Liver (tissue), 9 donors: ENCODE results near the gene CLINT1. TPM values are rescaled to one million over a fixed set of nuclear protein-coding genes. Genes with fewer than 3 reads are reported as not detected.

Experiments used
- DNase-seq: peaks from one replicate; pipeline ENCODE4 v3.0.0-alpha.2; 2017; ENCODE audit warnings: low spot score
- H3K27ac ChIP-seq, 2 donors: one replicate each; pipeline ENCODE4 v1.7.0; 2013; ENCODE audit warnings: inconsistent platforms in 2 of 2, low read length in 2 of 2, control low read depth in 1 of 2, low read depth in 1 of 2, mild to moderate bottlenecking in 1 of 2
- H3K27me3 ChIP-seq, 4 donors: one replicate each; pipeline versions ENCODE4 v1.6.1 to v1.7.0; 2013; ENCODE audit warnings: low read length in 3 of 4, inconsistent platforms in 1 of 4, mild to moderate bottlenecking in 1 of 4, moderate library complexity in 1 of 4; ENCODE audit not compliant: control insufficient read depth in 4 of 4, insufficient read depth in 4 of 4
- H3K36me3 ChIP-seq, 4 donors: one replicate each; pipeline versions ENCODE4 v1.6.1 to v1.7.0; 2013; ENCODE audit warnings: low read length in 3 of 4, mild to moderate bottlenecking in 3 of 4, low read depth in 1 of 4, moderate library complexity in 1 of 4; ENCODE audit not compliant: control insufficient read depth in 4 of 4, insufficient read depth in 3 of 4
- H3K4me1 ChIP-seq, 4 donors: one replicate each; pipeline versions ENCODE4 v1.6.1 to v1.7.0; 2013; ENCODE audit warnings: low read length in 3 of 4, mild to moderate bottlenecking in 3 of 4, moderate library complexity in 1 of 4; ENCODE audit not compliant: control insufficient read depth in 4 of 4, insufficient read depth in 4 of 4
- H3K4me3 ChIP-seq, 3 donors: one replicate each; pipeline versions ENCODE4 v1.6.1 to v1.7.0; 2013; ENCODE audit warnings: low read length in 3 of 3, control low read depth in 1 of 3, low read depth in 1 of 3, mild to moderate bottlenecking in 1 of 3
- H3K9ac ChIP-seq, 2 donors: one replicate each; pipeline ENCODE4 v1.7.0; 2013; ENCODE audit warnings: low read length in 2 of 2, mild to moderate bottlenecking in 2 of 2, moderate library complexity in 2 of 2, control low read depth in 1 of 2, low read depth in 1 of 2
- H3K9me3 ChIP-seq, 4 donors: one replicate each; pipeline versions ENCODE4 v1.6.1 to v1.7.0; 2013; ENCODE audit warnings: low read length in 3 of 4; ENCODE audit not compliant: control insufficient read depth in 4 of 4
- FOXA1 ChIP-seq: IDR thresholded peaks from 2 replicates; pipeline ENCODE4 v1.6.1; 2016; ENCODE audit warnings: antibody characterized with exemption
- FOXA2 ChIP-seq: IDR thresholded peaks from 2 replicates; pipeline ENCODE4 v1.6.1; 2016; ENCODE audit warnings: antibody characterized with exemption
- GABPA ChIP-seq, 2 donors: IDR thresholded peaks in 1 of 2; conservative IDR thresholded peaks in 1 of 2; 2 replicates each; pipeline ENCODE4 v1.6.1; 2016; ENCODE audit warnings: antibody characterized with exemption in 2 of 2, mild to moderate bottlenecking in 1 of 2, moderate library complexity in 1 of 2
- HNF4A ChIP-seq, 2 donors: conservative IDR thresholded peaks; 2 replicates each; pipeline ENCODE4 v1.6.1; 2016; ENCODE audit warnings: antibody characterized with exemption in 2 of 2, mild to moderate bottlenecking in 2 of 2
- NR2F2 ChIP-seq: IDR thresholded peaks from 2 replicates; pipeline ENCODE4 v1.6.1; 2016; ENCODE audit warnings: antibody characterized with exemption
- RAD21 ChIP-seq, 2 donors: IDR thresholded peaks; 2 replicates each; pipeline ENCODE4 v1.6.1; 2016; ENCODE audit warnings: antibody characterized with exemption in 2 of 2, mild to moderate bottlenecking in 2 of 2
- RXRA ChIP-seq, 2 donors: IDR thresholded peaks; 2 replicates each; pipeline ENCODE4 v1.6.1; 2017 to 2018; ENCODE audit warnings: antibody characterized with exemption in 2 of 2, mild to moderate bottlenecking in 1 of 2
- TAF1 ChIP-seq: conservative IDR thresholded peaks from 2 replicates; pipeline ENCODE4 v1.6.1; 2016; ENCODE audit warnings: antibody characterized with exemption, mild to moderate bottlenecking
- YY1 ChIP-seq: IDR thresholded peaks from 2 replicates; pipeline ENCODE4 v1.6.1; 2016; ENCODE audit warnings: antibody characterized with exemption, mild to moderate bottlenecking
- WGBS: extraction: QIAGEN DNeasy Blood & Tissue Kit; methylation state at CpG from one replicate; pipeline ENCODE4 v1.1.7; 2013; 5-methylcytosine and 5-hydroxymethylcytosine counted together
- polyA plus RNA-seq, 2 donors: library from polyadenylated mRNA; stranded (reverse) in 1 of 2; unstranded in 1 of 2; fragments of 200-250 nt in 1 of 2; fragments of >200 nt in 1 of 2; fragmentation: Nextera tagmentation in 1 of 2; extraction: Ambion mirVana in 1 of 2; gene quantifications; one replicate each; pipeline versions ENCODE4 v1.2.1 to v1.2.3, GENCODE V29; 2013 to 2015
- total RNA-seq, 2 donors: library from RNA; depleted of rRNA; stranded (reverse); fragments of >200 nt; gene quantifications; one replicate each; pipeline ENCODE4 v1.2.3, GENCODE V29; 2014
- TF ChIP-seq, protein P1 (sequence below): IDR thresholded peaks from 2 replicates; pipeline ENCODE4 v1.6.1; 2016; ENCODE audit warnings: antibody characterized with exemption
- TF ChIP-seq, protein P2 (sequence below): IDR thresholded peaks from 2 replicates; pipeline ENCODE4 v1.6.1; 2016; ENCODE audit warnings: antibody characterized with exemption
- TF ChIP-seq, protein P3 (sequence below): fragments of 150-350 bp; IDR thresholded peaks from 2 replicates; pipeline ENCODE4 v1.5.1; 2017; ENCODE audit warnings: improper control_type of control experiment, low read depth, low read length; ENCODE audit not compliant: missing input control
- TF ChIP-seq, protein P4 (sequence below): IDR thresholded peaks from 2 replicates; pipeline ENCODE4 v1.6.1; 2016; ENCODE audit warnings: antibody characterized with exemption, mild to moderate bottlenecking
- donor health status: healthy.
- donor health status: healthy.
- donor health status: healthy.
- donor health status: healthy.
- donor health status: healthy.

CLINT1 gene
- total and polyA plus RNA-seq, 4 donors, result 34.8 to 115 (median 68.3) TPM

DNA sequence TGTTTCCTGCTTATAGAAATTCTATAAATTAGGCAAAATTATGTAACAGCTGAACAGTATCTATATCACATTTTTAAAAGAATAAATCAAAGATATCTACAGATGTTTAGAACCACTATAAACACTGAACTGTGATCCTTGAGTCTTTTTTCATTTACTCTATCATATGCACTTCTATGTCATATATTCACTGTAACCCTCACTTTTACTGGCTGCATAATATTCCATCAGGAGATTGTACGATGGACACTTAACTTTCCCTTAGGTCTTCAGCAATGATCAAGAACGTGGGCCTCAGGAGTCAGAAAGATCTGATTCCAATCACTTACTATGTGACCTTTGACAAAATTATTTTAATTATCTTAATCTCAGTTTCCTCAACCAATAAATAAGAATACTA lies 41.0 kb downstream of the CLINT1 start:
- H3K27me3 ChIP-seq, result no peaks in the 10 kb centered on the region
- H3K9me3 ChIP-seq, result no peaks in the 10 kb centered on the region
- no peak for TF ChIP-seq HNF4A (conservative IDR thresholded peaks at IDR 0.05)
- no peak for TF ChIP-seq NR2F2
- TF ChIP-seq, protein P1, sequence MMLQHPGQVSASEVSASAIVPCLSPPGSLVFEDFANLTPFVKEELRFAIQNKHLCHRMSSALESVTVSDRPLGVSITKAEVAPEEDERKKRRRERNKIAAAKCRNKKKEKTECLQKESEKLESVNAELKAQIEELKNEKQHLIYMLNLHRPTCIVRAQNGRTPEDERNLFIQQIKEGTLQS, result no peak
- TF ChIP-seq, protein P2, sequence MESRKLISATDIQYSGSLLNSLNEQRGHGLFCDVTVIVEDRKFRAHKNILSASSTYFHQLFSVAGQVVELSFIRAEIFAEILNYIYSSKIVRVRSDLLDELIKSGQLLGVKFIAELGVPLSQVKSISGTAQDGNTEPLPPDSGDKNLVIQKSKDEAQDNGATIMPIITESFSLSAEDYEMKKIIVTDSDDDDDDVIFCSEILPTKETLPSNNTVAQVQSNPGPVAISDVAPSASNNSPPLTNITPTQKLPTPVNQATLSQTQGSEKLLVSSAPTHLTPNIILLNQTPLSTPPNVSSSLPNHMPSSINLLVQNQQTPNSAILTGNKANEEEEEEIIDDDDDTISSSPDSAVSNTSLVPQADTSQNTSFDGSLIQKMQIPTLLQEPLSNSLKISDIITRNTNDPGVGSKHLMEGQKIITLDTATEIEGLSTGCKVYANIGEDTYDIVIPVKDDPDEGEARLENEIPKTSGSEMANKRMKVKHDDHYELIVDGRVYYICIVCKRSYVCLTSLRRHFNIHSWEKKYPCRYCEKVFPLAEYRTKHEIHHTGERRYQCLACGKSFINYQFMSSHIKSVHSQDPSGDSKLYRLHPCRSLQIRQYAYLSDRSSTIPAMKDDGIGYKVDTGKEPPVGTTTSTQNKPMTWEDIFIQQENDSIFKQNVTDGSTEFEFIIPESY, result no peak
- no peak for TF ChIP-seq YY1
- no peak overlapping the region for H3K4me3 ChIP-seq
- no peak overlapping the region for H3K9ac ChIP-seq
- H3K27ac ChIP-seq, result no peak overlapping the region
- H3K4me1 ChIP-seq, result peaks cover 2 to 34% (median 28%) of the 10 kb centered on the region in 4 donors
- DNase-seq, result no peak
- H3K36me3 ChIP-seq, result peaks cover under 1 to 25% (median 10%) of the 10 kb centered on the region in 4 donors
- 95% methylated on average over 2 of the region's 2 CpGs for WGBS

DNA sequence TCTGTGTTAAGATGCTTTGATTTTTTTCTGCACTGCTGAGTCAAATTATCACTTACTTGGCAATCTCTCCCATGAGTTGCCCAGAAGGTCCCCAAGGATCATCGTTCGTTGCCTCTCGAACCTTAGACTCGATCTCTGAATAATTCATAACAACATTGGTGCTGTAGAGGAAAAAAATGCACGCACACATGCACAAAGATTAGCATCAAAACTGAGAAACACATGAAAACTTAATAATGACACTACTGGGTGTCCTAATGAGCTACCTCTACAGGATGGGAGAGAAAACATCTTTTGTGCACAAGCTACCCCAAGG lies 41.6 kb downstream of the CLINT1 start:
- H3K4me3 ChIP-seq, result no peak overlapping the region
- 57% methylated on average over 5 of the region's 5 CpGs for WGBS
- no peak overlapping the region for H3K27ac ChIP-seq
- H3K9me3 ChIP-seq, result no peaks in the 10 kb centered on the region
- H3K36me3 ChIP-seq, result peaks cover 2 to 31% (median 15%) of the 10 kb centered on the region in 4 donors
- DNase-seq, result no peak
- H3K27me3 ChIP-seq, result no peaks in the 10 kb centered on the region
- TF ChIP-seq FOXA1, result no peak
- TF ChIP-seq YY1, result no peak
- no peak for TF ChIP-seq TAF1
- H3K4me1 ChIP-seq, result peaks cover 2 to 30% (median 24%) of the 10 kb centered on the region in 4 donors
- no peak overlapping the region for H3K9ac ChIP-seq

DNA sequence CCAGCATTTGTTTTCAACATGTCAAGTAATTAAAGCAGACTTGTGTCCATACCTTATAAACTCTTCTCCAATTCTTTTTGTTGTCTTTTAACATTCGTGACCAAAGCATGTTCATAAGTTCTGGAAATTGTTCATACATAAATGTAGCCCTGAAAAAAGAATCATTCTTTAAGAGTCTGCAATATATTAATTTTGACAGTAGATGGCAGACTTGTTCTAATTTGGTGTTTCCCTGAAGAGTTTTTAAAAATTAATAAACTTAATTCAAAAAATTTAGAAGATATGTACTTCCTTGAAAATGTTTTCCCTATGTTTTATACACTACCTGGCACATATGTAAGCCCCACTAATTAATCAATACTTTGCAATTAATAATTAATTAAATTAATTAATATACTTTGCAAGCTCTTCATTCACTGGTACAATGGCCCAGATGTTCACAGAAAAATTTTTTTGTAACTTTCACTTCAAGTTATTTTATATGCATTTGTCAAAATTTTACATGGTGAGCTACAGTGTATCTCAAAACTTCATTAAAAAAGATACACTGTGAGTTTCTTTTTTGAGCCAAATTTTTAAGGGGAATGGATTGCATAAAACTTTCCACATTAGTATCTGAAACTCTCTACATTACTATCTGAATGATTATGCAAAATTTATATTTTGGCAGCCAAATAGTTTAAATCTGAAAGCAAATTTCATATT lies 42.1 kb downstream of the CLINT1 start:
- no peak for DNase-seq
- H3K4me3 ChIP-seq, result no peak overlapping the region
- peaks cover 2 to 36% (median 18%) of the 10 kb centered on the region in 4 donors for H3K36me3 ChIP-seq

More for the DNA sequence above, 42.1 kb downstream of the CLINT1 start:
- H3K4me1 ChIP-seq, result peaks cover 0 to 26% (median 20%) of the 10 kb centered on the region in 4 donors
- no peak for TF ChIP-seq NR2F2
- TF ChIP-seq RXRA (IDR thresholded peaks at IDR 0.05), result no peak
- TF ChIP-seq YY1, result no peak
- no peak for TF ChIP-seq FOXA2
- TF ChIP-seq, protein P2, result no peak
- TF ChIP-seq FOXA1, result no peak
- no peak for TF ChIP-seq HNF4A (conservative IDR thresholded peaks at IDR 0.05)
- TF ChIP-seq, protein P3, sequence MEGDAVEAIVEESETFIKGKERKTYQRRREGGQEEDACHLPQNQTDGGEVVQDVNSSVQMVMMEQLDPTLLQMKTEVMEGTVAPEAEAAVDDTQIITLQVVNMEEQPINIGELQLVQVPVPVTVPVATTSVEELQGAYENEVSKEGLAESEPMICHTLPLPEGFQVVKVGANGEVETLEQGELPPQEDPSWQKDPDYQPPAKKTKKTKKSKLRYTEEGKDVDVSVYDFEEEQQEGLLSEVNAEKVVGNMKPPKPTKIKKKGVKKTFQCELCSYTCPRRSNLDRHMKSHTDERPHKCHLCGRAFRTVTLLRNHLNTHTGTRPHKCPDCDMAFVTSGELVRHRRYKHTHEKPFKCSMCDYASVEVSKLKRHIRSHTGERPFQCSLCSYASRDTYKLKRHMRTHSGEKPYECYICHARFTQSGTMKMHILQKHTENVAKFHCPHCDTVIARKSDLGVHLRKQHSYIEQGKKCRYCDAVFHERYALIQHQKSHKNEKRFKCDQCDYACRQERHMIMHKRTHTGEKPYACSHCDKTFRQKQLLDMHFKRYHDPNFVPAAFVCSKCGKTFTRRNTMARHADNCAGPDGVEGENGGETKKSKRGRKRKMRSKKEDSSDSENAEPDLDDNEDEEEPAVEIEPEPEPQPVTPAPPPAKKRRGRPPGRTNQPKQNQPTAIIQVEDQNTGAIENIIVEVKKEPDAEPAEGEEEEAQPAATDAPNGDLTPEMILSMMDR, result peak; percentile 50
- TF ChIP-seq, protein P1, result no peak
- TF ChIP-seq TAF1, result no peak
- TF ChIP-seq, protein P4, sequence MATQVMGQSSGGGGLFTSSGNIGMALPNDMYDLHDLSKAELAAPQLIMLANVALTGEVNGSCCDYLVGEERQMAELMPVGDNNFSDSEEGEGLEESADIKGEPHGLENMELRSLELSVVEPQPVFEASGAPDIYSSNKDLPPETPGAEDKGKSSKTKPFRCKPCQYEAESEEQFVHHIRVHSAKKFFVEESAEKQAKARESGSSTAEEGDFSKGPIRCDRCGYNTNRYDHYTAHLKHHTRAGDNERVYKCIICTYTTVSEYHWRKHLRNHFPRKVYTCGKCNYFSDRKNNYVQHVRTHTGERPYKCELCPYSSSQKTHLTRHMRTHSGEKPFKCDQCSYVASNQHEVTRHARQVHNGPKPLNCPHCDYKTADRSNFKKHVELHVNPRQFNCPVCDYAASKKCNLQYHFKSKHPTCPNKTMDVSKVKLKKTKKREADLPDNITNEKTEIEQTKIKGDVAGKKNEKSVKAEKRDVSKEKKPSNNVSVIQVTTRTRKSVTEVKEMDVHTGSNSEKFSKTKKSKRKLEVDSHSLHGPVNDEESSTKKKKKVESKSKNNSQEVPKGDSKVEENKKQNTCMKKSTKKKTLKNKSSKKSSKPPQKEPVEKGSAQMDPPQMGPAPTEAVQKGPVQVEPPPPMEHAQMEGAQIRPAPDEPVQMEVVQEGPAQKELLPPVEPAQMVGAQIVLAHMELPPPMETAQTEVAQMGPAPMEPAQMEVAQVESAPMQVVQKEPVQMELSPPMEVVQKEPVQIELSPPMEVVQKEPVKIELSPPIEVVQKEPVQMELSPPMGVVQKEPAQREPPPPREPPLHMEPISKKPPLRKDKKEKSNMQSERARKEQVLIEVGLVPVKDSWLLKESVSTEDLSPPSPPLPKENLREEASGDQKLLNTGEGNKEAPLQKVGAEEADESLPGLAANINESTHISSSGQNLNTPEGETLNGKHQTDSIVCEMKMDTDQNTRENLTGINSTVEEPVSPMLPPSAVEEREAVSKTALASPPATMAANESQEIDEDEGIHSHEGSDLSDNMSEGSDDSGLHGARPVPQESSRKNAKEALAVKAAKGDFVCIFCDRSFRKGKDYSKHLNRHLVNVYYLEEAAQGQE, result no peak
- TF ChIP-seq RAD21 (IDR thresholded peaks at IDR 0.05), result peak; percentile 78 to 79
- TF ChIP-seq GABPA (IDR thresholded peaks at IDR 0.05 in 1 of 2, conservative IDR thresholded peaks at IDR 0.05 in 1 of 2), result no peak
- H3K9ac ChIP-seq, result no peak overlapping the region
- H3K27ac ChIP-seq, result no peak overlapping the region
- WGBS, result 45% methylated on average over 1 of the region's 1 CpG
- no peaks in the 10 kb centered on the region for H3K9me3 ChIP-seq
- no peaks in the 10 kb centered on the region for H3K27me3 ChIP-seq
